SK-N-MC (cell line): ENCODE data around the gene MIPEP.

ENCODE experiments used
- EZH2 ChIP-seq: fragments of 200-600 bp; sonication (generic); IDR thresholded peaks from one replicate; pipeline ENCODE4 v1.6.1; 2017; ENCODE audit warnings: antibody characterized with exemption
- FOXP2 ChIP-seq: optimal IDR thresholded peaks from 2 replicates; pipeline ENCODE3; 2011; ENCODE audit warnings: mild to moderate bottlenecking, moderate library complexity; ENCODE audit not compliant: insufficient read depth; ENCODE audit errors: extremely low read length, control extremely low read depth
- POLR2AphosphoS5 ChIP-seq: IDR thresholded peaks from 2 replicates; pipeline ENCODE4 v1.6.1; 2012; ENCODE audit warnings: mild to moderate bottlenecking, low read depth, low read length, borderline replicate concordance

DNA sequence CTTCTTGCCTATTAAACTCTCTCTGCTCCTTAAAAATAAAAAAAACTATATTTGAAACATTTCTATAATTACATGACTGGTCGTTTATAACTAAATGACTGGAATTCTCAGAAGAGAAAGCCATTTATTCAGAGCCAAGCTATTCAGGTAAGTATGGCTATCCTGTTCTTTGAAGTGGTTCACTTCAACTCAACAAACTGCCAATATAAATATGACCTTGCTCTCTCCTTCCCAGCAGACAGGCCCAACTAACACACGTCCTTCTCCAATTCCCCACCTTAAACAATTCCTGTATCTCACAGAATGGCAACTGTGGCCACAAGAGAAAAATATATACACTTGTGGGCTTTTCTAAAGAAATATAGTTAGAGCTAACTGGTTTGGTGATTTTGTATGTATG lies 153.9 kb downstream of the MIPEP start:
- no peak for TF ChIP-seq EZH2
- no peak for TF ChIP-seq POLR2AphosphoS5
- no peak for TF ChIP-seq FOXP2
